Measurements from ENCODE around the gene UFSP1.
A peak's percentile ranks its signal among the peaks of the same experiment; 100 is the strongest.
"Not testable (repeated sequence)": the region's sequence is repeated elsewhere in the genome, so short reads cannot be mapped to it uniquely, and the experiment has no call there.

Gene UFSP1

DNA sequence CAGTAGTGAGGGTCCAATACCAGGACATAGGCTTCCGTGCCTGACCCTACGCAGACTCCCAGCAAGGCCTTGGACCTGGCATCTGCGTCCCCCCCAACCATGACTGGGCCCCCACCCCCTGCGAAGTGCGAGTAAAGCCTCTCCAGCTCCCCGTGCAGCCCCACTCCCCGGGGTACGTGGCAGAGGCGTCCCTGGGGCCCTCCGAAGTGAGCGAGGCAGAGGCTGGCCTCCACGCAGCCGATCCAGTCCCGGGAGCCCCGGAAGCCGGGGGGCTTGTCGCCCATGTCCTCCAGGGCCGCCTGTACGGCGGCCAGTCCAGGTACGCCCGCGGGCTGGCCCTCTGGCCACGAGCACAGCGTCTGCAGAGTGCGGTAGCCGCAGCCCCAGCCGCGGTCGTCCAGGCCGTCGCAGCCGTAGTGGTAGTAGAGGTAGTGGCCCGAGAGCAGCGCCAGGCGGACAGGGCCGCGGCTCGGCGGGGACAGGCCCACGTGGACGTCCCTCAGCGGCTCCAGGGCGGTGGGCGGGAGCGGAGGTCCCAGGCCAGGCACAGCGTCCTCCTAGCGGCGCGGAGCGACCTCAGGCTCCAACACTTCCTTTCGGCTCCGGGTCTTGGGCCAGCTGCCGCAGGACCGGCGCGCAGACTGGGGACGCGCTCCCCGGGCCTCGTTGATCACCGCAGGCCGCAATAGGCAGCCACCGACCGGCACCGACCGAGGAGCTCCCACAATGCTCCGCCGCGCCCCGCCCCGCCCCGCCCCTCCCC is at the start of gene UFSP1:
Gene UFSP1 (minus strand): TSS at position 728 of the 763 bp plus-strand sequence. CDS start 444 bp downstream, at position 284.
- DNase-seq (ENCODE audit: low read depth in 2 of 2) = no peak

DNA sequence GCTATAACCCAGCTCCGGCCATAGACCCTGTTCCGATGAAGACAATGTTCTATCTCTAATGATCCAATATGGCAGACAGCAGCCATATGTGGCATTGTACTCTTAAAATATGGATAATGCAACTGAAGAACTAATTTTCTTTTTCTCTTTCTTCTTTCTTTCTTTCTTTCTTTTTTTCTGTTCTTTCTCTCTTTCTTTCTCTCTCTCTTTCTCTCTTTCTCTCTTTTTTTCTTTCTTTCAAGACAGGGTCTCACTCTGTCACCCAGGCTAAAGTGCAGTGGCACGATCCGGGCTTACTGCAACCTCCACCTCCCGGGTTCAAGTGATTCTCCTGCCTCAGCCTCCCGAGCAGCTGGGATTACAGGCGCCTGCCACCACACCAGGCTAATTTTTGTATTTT is 46.7 kb upstream of the UFSP1 start:
- DNase-seq (ENCODE audit: low read depth in 2 of 2) = not testable (repeated sequence)

DNA sequence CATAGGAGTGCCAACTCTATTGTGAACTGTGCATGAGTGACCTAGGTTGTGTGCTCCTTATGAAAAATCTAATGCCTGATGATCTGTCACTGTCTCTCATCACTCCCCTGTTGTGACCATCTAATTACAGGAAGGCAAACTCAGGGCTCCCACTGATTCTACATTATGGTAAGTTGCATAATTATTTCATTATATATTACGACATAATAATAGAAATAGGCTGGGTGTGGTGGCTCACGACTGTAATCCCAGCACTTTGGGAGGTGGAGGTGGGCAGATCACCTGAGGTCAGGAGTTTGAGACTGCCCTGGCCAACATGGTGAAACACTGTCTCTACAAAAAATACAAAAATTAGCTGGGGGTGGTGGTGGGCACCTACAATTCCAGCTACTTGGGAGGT is 45.9 kb upstream of the UFSP1 start:
- DNase-seq (ENCODE audit: low read depth in 2 of 2) = not testable (repeated sequence)

DNA sequence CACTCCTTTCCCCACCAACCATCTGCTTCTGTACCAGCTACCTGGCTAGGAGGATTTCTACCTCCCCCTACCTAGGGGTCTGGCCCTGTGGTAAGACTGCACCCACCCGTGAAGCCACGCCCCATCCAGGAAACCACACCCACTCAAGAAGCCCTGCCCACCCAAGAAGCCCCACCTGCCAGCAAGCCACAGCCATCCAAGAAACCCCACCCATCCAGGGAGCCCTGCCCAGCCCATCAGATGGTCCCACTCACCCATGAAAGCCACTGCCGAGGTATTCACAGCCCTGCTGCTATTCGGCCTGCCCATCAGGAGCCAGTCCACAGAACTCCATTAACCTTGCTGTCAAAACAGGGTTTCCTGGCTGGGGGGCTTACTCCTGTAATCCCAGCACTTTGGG is 44.2 kb upstream of the UFSP1 start:
- DNase-seq (ENCODE audit: low read depth in 2 of 2) = no peak

DNA sequence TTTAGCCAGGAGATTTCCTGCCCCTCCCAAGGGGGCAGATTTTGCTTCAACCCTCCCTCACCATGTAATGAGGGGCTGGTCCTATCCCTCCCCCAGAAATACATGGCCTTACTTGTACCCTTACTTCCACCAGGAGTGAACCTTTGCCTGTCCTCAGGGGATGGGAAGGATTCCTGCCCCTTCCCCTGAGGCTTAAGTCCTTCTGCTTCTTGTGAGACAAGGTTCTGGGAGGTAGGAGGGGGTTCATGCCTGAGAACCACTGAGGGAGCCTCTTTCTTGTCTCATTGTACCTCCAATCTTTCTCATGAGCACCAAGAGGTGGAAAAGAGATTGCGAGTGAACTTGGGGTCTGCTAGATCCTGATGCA is 40.3 kb upstream of the UFSP1 start:
- DNase-seq (ENCODE audit: low read depth in 2 of 2) = no peak

DNA sequence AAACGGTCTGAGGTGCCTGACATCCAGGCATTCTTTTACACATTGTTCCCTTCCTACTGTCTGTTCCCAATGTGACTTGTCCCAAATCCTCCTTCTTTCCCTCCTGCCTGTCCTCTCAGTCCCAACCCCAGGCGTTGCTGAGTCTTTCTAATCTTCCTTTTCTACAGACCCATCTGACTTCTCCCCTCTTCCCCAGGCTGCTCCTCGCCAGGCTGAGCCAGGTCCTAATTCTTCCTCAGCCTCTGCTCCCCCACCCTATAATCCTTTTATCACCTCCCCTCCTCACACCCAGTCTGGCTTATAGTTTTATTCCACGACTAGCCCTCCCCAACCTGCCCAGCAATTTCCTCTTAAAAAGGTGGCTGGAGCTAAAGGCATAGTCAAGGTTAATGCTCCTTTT is 34.1 kb upstream of the UFSP1 start:
- not testable (repeated sequence) for DNase-seq (ENCODE audit: low read depth in 2 of 2)

DNA sequence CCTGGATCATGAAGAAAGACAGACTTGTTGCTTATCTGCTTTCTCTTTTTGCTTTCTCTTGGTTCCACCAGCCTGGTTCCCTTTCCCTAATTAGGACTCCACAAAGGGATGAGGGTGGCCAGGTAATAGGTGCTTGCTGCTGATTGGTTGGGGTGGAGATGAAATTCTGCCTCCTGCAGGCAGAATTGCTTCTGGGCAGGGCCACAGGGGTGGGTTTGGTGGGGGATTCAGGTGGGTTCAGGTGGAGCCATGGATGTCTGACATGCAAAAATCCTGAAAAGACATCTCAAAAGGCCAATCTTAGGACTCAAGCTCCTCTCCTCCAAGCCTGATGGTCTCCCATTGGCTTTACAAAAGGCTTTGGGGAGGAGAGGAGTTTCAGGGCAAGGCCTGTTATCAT is 31.5 kb upstream of the UFSP1 start:
- DNase-seq (ENCODE audit: low read depth in 2 of 2) = no peak

DNA sequence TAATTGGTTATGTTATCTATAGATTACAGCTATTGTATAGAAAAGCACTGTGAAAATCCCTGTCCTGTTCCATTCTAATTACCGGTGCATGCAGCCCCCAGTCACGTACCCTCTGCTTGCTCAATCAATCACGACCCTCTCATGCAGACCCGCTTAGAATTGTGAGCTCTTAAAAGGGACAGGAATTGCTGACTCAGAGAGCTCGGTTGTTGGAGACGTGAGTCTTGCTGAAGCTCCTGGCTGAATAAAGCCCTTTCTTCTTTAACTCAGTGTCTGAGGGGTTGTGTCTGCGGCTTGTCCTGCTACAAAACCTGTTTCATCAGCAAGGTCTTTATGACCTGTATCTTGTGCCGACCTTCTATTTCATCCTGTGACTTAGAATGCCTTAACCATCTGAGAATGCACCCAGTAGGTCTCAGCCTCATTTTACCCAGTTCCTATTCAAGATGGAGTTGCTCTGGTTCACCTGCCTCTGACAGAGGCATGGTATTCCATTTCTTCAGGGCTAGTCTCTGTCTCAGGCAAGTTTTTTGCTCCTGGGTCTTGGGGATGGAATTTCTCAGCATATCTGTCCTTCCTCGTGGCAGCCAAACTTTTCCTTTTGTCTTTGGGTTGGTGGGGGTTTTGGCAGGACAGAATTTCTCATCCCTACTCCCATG is 30.4 kb upstream of the UFSP1 start:
- not testable (repeated sequence) for DNase-seq (ENCODE audit: low read depth in 2 of 2)

DNA sequence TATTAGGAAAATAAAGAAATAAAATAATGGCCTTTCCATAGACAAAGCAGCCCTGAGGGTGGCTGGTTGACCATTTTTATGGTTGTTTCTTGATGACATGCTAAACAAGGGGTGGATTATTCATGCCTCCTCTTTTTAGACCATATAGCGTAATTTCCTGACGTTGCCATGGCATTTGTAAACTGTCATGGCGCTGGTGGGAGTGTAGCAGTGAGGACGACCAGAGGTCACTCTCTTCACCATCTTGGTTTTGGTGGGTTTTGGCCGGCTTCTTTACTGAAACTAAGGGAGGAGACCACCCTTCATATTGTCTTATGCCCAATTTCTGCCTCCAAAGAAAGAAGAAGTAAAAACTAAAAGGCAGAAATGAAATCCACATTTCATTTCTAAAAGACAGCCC is 29.8 kb upstream of the UFSP1 start:
- not testable (repeated sequence) for DNase-seq (ENCODE audit: low read depth in 2 of 2)

DNA sequence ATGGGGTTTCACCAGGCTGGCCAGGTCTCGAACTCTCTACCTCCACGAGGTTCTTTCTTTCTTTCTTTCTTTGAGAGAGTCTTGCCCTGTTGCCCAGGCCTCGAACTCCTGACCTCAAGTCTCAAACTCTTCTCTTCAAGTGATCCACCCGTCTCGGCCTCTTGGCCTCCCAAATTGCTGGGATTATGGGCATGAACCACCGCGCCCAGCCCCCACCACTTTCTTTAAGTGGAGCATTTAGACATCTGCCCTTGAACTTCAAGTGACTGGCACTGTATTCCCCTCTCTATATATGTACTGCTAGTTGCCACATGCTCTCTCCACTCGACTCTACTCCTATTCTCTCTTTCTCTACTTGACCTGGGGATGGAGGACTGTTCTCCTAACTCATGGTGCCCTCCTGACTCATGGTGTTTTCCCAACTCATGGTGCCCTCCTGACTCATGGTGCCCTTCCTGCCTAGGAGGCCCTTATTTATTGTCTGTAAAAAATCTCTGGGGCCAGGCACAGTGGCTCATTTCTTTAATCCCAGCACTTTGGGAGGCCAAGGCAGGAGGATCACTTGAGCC is 25.4 kb upstream of the UFSP1 start:
- no peak for DNase-seq (ENCODE audit: low read depth in 2 of 2)

DNA sequence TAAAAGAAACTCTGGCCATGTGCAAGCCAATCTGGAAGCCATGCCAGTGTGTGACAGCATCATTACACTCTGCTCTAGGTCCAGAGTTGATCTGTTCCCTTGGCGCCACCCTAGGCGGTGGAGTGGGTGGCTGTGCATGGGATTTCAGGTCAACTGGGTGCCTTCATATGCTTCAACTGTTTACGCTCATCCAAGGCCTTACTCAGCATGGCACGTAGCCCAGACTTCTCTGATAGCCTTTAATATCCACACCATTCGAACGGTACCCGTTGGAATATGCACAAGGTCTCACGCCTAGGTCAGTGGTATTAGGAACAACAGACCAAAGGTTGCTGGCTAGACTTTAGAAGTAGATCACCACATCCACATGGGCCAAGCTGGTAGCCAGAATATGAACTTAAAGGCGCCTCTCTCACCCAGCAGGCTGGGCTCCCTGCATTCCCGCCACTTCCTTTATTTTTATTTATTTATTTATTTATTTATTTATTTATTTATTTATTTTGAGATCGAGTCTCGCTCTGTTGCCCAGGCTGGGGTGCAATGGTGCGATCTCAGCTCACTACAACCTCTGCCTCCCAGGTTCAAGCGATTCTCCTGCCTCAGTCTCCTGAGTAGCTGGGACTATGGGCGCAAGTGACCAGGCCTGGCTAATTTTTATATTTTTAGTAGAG is 24.8 kb upstream of the UFSP1 start:
- no peak for DNase-seq (ENCODE audit: low read depth in 2 of 2)

DNA sequence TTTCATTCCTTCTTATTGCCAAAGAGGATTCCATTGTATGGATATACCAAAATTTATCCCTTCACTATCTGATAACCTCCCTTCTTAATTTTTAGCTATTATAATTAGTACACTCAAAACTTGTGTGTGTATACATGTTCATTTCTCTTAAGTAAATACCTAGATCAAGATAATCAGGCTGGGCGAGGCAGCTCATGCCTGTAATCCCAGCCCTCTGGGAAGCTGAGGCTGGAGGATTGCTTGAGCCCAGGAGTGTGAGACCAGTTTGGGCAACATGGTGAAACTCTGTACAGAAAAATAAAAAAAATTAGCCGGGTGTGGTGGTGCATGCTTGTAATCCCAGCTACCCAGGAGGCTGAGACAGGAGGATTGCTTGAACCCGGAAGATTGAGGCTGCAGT is 22.0 kb upstream of the UFSP1 start:
- no peak for DNase-seq (ENCODE audit: low read depth in 2 of 2)

DNA sequence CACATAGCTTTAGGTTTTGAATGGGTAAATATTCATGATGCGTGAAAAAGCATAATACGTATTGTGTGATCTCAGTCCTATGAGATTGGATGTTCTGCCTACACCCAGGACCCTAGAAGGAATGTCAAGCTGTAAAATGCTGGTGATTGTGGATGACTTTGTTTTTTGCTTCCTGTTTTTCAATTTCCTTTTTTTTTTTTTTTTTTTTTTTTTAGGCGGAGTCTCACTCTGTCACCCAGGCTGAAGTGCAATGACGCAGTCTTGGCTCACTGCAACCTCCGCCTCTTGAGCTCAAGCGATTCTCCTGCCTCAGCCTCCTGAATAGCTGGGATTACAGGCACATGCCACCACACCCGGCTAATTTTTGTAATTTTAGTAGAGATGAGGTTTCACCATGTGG is 20.9 kb upstream of the UFSP1 start:
- DNase-seq (ENCODE audit: low read depth in 2 of 2) = not testable (repeated sequence)

DNA sequence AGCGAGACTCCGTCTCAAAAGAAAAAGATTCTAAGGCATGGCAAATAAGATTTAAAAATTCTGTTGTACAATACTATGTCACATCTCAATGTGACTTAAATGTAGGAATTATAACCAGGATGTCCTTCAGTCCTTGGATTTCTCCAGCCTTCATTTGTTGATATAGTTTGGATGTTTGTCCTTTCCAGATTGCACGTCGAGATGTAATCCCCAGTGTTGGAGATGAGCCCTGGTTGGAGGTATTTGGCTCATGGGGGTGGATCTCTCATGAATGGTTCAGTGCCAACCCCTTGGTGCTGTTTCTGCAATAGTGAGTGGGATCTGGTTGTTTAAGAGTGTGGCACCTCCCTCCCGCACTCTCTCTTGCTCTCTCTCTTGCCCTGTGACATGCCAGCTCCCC is 19.0 kb upstream of the UFSP1 start:
- no peak for DNase-seq (ENCODE audit: low read depth in 2 of 2)

DNA sequence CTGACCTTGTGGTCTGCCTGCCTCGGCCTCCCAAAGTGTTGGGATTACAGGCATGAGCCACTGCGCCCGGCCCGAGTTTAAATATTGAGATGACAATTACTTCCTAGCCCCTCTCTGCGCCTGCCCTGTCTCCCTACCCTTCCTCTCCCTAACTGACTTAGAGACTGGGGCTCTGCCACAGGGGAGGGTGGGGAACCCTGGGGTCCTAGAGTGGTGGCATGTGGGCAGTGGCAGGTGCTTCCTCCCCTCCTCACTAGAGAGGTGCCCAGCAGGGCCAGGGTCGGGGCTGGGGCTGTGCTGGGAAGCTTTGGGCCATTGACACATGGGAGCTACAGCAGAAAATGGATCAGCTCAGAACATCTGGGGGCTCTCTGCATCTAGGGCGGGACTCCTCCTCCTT is 13.1 kb upstream of the UFSP1 start:
- DNase-seq (ENCODE audit: low read depth in 2 of 2) = no peak

DNA sequence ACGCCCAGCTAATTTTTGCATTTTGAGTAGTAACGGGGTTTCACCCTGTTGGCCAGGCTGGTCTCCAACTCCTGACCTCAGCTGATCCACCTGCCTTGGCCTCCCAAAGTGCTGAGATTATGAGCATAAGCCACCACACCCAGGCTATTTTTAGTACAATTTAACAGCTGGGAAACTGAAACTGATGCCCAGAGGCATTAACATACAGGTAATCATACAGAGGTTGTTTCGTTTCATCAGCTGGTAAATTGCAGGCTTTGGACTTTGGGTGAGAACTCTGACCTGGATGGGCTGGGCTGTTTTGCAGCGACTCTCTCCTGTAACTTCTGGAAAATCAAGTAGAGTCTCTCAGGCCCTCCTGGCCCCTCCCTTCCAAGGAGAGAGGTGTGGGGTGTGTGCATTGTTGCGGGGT is 12.4 kb upstream of the UFSP1 start:
- DNase-seq (ENCODE audit: low read depth in 2 of 2) = no peak

DNA sequence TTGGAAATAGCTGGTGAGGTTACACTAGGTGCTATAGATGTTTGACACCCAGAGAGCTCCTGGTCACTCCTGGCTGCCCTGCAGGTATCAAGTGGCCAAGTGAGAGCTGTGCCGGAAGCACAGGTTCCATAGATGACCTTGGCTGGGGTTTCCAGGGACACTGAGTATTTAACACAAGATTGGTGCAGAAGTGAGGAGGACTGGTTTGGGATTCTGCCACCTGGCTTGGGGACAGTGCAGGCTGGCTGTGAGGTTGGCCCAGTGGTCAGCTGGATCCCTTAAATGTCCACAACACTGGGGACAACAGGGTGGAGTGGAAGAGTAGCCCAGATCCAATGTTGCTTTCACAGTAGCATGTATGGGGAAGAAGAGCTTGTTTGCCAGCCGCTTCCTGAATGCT is 11.5 kb upstream of the UFSP1 start:
- no peak for DNase-seq (ENCODE audit: low read depth in 2 of 2)

DNA sequence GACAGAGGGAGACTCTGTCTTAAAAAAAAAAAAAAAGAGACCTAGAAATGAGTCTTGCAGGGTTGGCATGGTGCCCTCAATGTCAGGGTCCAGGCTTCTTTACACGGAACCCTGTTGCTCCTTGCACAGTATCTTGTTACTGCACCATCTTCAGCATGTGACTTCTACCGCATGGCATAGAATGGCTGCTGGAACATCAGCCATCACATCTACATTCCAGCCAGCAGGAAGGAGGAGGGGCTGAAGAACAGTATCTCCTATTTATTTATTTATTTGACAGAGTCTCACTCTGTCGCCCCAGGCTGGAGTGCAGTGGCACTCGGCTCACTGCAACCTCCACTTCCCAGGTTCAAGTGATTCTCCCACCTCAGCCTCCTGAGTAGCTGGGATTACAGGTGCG is 9.9 kb upstream of the UFSP1 start:
- no peak for DNase-seq (ENCODE audit: low read depth in 2 of 2)

DNA sequence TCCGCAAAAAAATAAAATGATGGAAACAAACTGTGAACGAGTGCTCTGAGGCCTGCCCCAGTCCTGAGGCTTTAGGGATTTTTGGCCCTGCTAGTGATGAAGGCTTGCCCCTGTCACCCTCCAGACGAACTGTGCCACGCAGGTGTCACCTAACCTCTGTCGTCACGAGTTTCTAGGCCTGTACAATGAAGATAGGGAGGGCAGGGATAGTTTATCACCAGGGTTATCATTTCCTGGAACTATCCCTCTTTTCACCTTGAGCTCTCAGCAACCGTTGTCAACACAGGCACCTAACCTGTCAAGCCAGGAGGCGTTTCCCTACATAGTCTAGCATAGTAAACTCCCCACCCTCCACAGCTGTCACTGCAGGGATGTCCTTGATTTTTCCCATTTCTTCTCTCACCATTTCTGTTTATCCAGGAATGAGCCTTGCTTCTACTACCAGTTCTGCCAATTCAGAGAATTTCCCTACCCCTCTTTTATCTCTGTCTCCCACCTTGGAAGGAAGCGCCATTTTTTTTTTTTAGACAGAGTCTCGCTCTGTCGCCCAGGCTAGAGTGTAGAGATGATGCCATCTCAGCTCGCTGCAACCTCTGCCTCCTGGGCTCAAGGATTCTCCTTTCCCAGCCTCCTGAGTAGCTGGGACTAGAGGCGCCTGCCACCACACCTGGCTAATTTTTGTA is 8.4 kb upstream of the UFSP1 start:
- DNase-seq (ENCODE audit: low read depth in 2 of 2) = no peak

DNA sequence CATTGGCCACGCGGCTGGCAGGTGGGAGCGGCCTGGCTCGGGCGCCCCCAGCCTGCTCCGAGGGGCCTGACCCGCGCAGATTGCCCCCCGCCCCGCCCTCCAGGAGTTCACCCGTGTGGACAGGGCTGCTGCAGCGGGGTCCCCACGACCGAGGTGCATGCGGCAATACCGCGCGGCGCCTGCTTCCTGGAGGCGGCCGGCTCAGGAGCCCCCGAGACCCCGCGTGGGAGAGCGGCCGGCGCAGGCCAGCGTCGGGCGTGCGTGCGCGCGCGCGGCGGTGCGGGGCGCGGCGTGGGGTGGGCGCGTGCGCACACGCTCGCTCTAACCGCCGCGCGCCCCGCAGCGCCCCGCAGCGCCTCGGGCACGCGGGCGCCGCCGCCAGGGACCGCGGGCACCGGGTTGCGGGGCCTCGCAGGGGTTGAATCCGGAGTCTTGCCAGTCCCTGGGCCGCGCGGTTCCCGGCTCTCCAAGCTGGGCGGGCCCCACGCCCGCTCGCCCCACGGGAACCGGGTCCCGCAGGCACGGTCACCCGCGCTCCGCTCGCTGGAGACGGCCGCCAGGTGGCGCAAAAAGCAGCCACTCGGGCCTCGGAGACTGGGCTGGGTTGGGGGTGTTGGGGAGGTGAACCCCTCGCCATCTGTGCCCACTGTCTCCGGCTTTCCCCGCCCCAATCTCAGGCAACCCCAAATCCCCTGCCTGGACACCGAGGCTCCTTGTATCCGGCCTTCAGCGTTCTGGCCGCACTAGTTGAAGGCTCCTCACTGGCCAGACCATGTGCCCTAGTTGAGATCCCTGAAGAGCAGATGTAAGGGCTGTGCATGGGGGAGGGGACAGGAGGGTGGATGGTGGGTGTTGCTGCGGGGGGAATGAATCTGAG is 7.5 kb upstream of the UFSP1 start:
- DNase-seq (ENCODE audit: low read depth in 2 of 2) = peak in 1 of 2 donors; percentile 69

Measured in stimulated activated CD4-positive, alpha-beta T cell treated with anti-CD3 and anti-CD28 coated beads, Interleukin-1b, Interleukin-23, amount 100 ng/mL, for 4 hours (primary cell).